Ectodermal cell (in vitro differentiated cells): ENCODE data around the gene ZSCAN21.

ENCODE experiments used
- H3K27ac ChIP-seq: 2 replicates; pipeline ENCODE4 v1.7.0; 2013; ENCODE audit warnings: mild to moderate bottlenecking, low read depth, low read length; ENCODE audit not compliant: insufficient read depth, poor library complexity, severe bottlenecking
- H3K27me3 ChIP-seq: 2 replicates; pipeline ENCODE4 v1.7.0; 2013; ENCODE audit warnings: mild to moderate bottlenecking, low read length; ENCODE audit not compliant: insufficient read depth, control insufficient read depth, poor library complexity, severe bottlenecking
- H3K36me3 ChIP-seq: one replicate; pipeline ENCODE4 v1.7.0; 2013; ENCODE audit warnings: low read length; ENCODE audit not compliant: control insufficient read depth, insufficient read depth
- H3K4me1 ChIP-seq: one replicate; pipeline ENCODE4 v1.7.0; 2013; ENCODE audit warnings: low read length; ENCODE audit not compliant: control insufficient read depth, insufficient read depth
- H3K4me3 ChIP-seq: 2 replicates; pipeline ENCODE4 v1.7.0; 2013; ENCODE audit warnings: low read depth, low read length, control low read depth; ENCODE audit not compliant: insufficient read depth
- H3K9me3 ChIP-seq: 2 replicates; pipeline ENCODE4 v1.7.0; 2013; ENCODE audit warnings: mild to moderate bottlenecking, low read length, moderate library complexity; ENCODE audit not compliant: control insufficient read depth
- WGBS, 2 experiments: methylation state at CpG; one replicate each; pipeline ENCODE4 v1.1.7; 2013; ENCODE audit warnings: missing lambda C conversion rate in 2 of 2; 5-methylcytosine and 5-hydroxymethylcytosine counted together

Gene ZSCAN21

DNA sequence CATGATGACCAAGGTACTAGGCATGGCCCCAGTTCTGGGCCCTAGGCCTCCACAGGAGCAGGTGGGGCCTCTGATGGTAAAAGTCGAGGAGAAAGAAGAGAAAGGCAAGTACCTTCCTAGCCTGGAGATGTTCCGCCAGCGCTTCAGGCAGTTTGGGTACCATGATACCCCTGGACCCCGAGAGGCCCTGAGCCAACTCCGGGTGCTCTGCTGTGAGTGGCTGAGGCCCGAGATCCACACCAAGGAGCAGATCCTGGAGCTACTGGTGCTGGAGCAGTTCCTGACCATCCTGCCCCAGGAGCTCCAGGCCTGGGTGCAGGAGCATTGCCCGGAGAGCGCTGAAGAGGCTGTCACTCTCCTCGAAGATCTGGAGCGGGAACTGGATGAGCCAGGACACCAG, 7.4 kb downstream of the ZSCAN21 start:
- Histone ChIP-seq H3K9me3 (no peaks in the 10 kb centered on the region), H3K36me3 (peaks cover 28% of the 10 kb centered on the region), H3K27ac (no peak overlapping the region), H3K4me1 (no peaks in the 10 kb centered on the region), H3K4me3 (no peak overlapping the region), H3K27me3 (no peaks in the 10 kb centered on the region)
- 95 to 96% methylated on average over 10 of the region's 10 CpGs for whole genome bisulfite sequencing, 2 experiments

DNA sequence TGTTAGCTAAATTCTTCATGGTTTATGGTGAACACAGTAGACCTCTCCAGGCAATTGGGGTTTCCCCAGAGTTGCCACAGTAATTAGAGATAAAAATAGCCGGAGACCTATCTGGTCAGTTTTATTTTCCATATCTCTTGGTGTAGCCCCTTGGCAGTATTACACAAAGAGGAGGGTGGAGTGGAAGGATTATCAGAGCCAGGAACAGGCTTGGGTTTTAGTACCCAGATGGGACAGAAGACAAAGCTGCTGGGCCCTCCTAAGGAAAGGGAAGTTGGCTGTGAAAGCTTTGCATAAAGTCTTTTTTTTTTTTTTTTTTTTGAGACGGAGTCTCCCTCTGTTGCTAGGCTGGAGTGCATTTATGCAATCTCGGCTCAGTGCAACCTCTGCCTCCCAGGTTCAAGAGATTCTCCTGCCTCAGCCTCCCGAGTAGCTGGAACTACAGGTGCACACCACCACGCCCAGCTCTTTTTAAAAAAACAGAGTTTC, 9.7 kb downstream of the ZSCAN21 start:
- Histone ChIP-seq H3K4me3 (no peak overlapping the region), H3K9me3 (no peaks in the 10 kb centered on the region), H3K27me3 (no peaks in the 10 kb centered on the region), H3K36me3 (peaks cover 43% of the 10 kb centered on the region), H3K27ac (no peak overlapping the region), H3K4me1 (no peaks in the 10 kb centered on the region)
- WGBS, 2 experiments, result 93 to 94% methylated on average over 5 of the region's 5 CpGs

DNA sequence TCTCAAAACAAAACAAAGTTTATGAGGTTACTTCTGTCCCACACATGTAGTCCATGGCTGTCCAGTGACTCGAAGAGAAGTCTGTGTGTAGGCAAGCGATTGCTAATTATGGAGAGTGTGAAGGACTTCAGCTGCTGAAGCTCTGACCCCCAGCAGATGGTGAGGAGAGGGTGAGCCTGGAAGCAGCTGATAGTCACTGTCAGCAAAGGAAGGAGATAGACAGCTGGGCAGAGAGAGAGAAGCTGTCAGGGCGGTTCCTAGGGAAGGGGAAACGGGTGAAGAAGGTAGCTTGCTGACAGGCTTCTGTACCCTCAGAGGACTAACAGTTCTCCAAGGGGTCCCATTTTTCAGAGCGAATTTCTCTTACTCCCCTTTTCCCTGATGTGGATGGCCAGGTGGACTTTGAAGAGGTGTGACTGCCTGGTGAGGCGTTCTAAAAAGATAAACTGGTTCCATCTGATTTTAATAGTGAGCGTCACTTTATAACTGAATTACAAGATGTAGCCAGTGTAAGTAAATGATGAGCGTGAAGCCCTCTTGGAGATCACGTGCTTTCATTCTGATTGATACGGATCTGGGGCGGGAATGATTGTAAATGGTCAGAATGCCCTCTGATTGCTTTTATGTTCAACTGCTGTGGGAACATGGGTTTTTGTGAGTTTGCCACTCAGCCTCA, 12.1 kb downstream of the ZSCAN21 start:
- Histone ChIP-seq H3K27me3 (no peaks in the 10 kb centered on the region), H3K27ac (no peak overlapping the region), H3K9me3 (no peaks in the 10 kb centered on the region), H3K36me3 (peaks cover 55% of the 10 kb centered on the region), H3K4me1 (no peaks in the 10 kb centered on the region), H3K4me3 (no peak overlapping the region)
- 96 to 97% methylated on average over 11 of the region's 11 CpGs for WGBS, 2 experiments

DNA sequence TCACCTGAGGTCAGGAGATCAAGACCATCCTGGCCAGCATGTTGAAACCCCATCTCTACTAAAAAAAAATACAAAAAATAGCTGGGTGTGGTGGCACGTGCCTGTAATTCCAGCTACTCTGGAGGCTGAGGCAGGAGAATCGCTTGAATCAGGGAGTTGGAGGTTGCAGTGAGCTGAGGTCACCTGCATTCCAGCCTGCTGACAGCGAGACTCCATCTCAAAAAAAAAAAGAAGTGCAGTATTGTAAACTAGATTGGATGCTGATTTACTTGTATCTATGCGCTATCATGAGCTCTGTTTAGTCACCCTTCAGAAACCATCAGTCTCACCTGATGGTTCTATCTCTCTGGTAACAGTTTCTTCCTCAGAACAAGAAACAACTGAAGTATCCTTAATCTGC, 13.8 kb downstream of the ZSCAN21 start:
- no peaks in the 10 kb centered on the region for H3K9me3 ChIP-seq
- H3K36me3 ChIP-seq, result peaks cover 41% of the 10 kb centered on the region
- WGBS, 2 experiments, result 94% methylated on average over 4 of the region's 4 CpGs
- H3K27me3 ChIP-seq, result no peaks in the 10 kb centered on the region
- H3K4me3 ChIP-seq, result no peak overlapping the region
- no peaks in the 10 kb centered on the region for H3K4me1 ChIP-seq
- no peak overlapping the region for H3K27ac ChIP-seq

DNA sequence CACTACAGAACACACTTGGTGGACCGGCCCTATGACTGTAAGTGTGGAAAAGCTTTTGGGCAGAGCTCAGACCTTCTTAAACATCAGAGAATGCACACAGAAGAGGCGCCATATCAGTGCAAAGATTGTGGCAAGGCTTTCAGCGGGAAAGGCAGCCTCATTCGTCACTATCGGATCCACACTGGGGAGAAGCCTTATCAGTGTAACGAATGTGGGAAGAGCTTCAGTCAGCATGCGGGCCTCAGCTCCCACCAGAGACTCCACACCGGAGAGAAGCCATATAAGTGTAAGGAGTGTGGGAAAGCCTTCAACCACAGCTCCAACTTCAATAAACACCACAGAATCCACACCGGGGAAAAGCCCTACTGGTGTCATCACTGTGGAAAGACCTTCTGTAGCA, 14.6 kb downstream of the ZSCAN21 start:
- WGBS, 2 experiments, result 95 to 97% methylated on average over 7 to 9 of the region's 9 CpGs
- Histone ChIP-seq H3K4me3 (no peak overlapping the region), H3K4me1 (no peaks in the 10 kb centered on the region), H3K36me3 (peaks cover 36% of the 10 kb centered on the region), H3K27me3 (no peaks in the 10 kb centered on the region), H3K9me3 (no peaks in the 10 kb centered on the region), H3K27ac (no peak overlapping the region)

DNA sequence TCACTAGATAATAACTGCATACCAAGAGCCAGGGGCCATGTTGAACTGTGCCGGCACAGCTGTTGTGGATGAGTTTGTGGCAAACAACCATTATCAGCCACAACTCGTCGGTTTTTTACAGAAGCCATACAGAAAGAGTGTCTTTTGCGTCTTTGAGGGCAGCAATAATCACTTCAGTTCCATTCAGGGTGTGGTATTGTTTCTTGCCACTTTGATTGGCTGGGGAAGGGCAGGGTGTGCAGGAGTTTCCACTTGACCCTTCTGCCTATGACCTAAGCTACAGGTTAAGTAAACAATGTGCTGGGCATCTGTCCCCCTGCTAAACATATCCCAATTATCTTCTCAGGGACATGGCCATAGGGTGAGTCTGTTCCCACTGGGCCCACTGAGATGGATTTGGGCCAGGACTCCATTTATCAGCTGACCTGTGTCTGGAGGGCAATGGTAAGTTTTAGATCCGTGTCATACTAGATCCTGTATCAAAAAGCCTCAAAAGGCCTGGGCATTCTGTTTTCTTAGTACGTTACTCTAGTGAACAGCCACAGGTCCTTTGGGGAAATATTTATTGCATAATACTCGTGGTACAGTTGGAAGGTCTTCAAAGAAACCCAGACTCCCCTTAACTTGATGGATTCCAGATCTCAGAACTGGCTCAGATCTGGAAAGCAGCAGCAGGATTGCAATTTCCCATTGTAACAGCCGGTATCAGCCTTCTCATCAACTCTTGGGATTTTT, 16.0 kb downstream of the ZSCAN21 start:
- no peak overlapping the region for H3K27ac ChIP-seq
- peaks cover 43% of the 10 kb centered on the region for H3K36me3 ChIP-seq

DNA sequence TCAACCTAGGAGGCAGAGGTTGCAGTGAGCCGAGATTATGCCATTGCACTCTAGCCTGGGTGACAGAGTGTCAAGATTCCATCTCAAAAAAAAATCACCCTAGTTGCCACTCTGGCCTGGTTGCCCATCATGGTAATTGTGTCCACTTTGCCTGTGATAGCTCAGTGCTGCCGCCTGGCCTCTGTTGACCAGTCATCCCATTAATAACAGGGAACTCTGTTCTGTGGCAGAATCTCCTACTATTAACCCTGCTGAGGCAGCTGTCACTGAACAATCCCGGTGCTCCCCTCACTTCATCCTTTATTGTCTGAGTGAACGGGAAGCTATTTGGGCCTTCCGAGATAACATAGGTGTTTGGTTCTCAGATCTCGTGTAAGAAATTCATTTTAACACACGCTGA, 17.4 kb downstream of the ZSCAN21 start:
- 93 to 94% methylated on average over 7 of the region's 7 CpGs for WGBS, 2 experiments
- Histone ChIP-seq H3K27ac (no peak overlapping the region), H3K9me3 (peaks cover 10% of the 10 kb centered on the region), H3K36me3 (peaks cover 57% of the 10 kb centered on the region), H3K4me3 (no peak overlapping the region), H3K27me3 (no peaks in the 10 kb centered on the region), H3K4me1 (no peaks in the 10 kb centered on the region)

More for the DNA sequence above, 16.0 kb downstream of the ZSCAN21 start:
- no peaks in the 10 kb centered on the region for H3K27me3 ChIP-seq
- 95 to 96% methylated on average over 8 of the region's 8 CpGs for WGBS, 2 experiments
- H3K4me3 ChIP-seq, result no peak overlapping the region
- H3K4me1 ChIP-seq, result no peaks in the 10 kb centered on the region
- H3K9me3 ChIP-seq, result peaks cover 3% of the 10 kb centered on the region

DNA sequence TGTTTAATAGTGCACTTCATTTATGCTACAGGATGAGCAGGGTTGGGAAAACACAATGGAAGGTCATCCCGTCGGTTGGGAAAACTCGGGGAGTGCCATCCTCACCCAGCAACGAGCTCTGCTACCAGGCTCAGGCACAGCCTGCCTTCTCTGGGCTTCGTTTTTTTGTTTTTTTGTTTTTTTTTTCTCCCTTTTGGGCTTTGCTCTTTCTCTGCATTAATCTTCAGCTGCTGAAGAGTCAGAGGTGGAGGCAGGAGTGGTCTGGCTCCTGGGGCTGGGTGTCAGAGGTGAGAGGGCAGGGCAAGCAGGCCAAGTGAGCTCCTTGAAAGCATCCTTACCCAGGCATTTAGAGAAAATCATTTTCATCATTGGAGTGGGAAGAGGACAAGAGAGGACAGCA, 20.4 kb downstream of the ZSCAN21 start:
- Histone ChIP-seq H3K36me3 (peaks cover 68% of the 10 kb centered on the region), H3K27me3 (no peaks in the 10 kb centered on the region), H3K4me1 (no peaks in the 10 kb centered on the region), H3K27ac (no peak overlapping the region), H3K9me3 (peaks cover 10% of the 10 kb centered on the region), H3K4me3 (no peak overlapping the region)
- 94 to 97% methylated on average over 5 of the region's 5 CpGs for WGBS, 2 experiments

DNA sequence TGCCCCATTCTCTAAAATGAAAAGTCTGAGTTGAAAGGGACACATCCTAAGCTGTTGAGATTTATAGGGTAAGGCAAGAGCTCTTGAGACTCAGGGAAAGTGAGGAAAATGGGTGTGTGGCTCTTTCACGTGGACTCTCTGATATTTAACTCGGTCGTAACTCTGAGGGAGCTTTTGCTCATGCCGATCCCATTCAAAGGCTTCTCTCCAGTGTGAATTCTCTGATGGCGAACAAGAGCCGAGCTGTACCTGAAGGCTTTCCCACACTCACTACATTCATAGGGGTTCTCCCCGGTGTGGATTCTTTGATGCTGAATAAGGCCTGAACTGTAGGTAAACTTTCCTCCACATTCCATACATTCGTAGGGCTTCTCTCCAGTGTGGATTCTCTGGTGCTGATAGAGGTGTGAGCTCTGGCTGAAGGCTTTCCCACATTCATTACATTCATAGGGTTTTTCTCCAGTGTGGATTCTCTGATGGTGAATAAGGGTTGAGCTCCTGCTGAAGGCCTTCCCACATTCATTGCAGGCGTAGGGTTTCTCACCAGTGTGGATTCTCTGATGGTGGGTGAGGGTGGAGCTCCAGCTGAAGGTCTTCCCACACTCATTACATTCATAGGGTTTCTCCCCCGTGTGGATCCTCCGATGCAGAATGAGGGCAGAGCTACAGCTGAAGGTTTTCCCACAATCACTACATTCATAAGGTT, 21.6 kb downstream of the ZSCAN21 start:
- H3K27ac ChIP-seq, result no peak overlapping the region
- WGBS, 2 experiments, result 94 to 97% methylated on average over 8 to 11 of the region's 11 CpGs
- H3K9me3 ChIP-seq, result peaks cover 10% of the 10 kb centered on the region
- H3K36me3 ChIP-seq, result peaks cover 71% of the 10 kb centered on the region
- no peaks in the 10 kb centered on the region for H3K27me3 ChIP-seq
- H3K4me3 ChIP-seq, result no peak overlapping the region
- no peaks in the 10 kb centered on the region for H3K4me1 ChIP-seq

DNA sequence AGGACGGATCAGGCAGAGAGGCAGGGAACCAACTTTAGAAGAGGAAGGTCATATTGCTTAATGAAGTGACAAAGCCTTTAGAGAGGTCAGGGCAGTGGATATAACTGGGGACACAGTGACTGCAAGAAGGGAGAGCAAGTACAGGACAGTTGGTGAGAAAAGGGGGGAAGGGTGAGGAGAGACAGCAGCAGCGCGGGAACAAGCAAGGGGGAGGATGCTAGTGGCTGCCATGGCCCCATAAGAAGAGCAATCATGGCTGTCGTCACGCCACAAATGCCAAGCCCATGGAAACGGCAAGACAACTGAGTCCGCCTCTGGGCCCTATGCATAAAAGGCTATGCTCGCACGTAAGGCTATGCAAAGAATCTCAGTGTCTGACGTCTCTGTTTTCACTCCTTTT, 22.9 kb downstream of the ZSCAN21 start:
- no peaks in the 10 kb centered on the region for H3K4me1 ChIP-seq
- H3K4me3 ChIP-seq, result no peak overlapping the region
- H3K27ac ChIP-seq, result no peak overlapping the region
- H3K9me3 ChIP-seq, result peaks cover 10% of the 10 kb centered on the region
- no peaks in the 10 kb centered on the region for H3K27me3 ChIP-seq
- H3K36me3 ChIP-seq, result peaks cover 84% of the 10 kb centered on the region
- 95 to 96% methylated on average over 10 of the region's 10 CpGs for WGBS, 2 experiments
